Measurements from ENCODE around the gene SP1. TPM values are rescaled to one million over a fixed set of nuclear protein-coding genes. Genes with fewer than 3 reads are reported as not detected.
"Not testable (repeated sequence)": the region's sequence is repeated elsewhere in the genome, so short reads cannot be mapped to it uniquely, and the experiment has no call there.

SP1 gene
- total RNA-seq, 4 donors from 2014 or later, result 54.0 to 85.7 (median 72.2) TPM

DNA sequence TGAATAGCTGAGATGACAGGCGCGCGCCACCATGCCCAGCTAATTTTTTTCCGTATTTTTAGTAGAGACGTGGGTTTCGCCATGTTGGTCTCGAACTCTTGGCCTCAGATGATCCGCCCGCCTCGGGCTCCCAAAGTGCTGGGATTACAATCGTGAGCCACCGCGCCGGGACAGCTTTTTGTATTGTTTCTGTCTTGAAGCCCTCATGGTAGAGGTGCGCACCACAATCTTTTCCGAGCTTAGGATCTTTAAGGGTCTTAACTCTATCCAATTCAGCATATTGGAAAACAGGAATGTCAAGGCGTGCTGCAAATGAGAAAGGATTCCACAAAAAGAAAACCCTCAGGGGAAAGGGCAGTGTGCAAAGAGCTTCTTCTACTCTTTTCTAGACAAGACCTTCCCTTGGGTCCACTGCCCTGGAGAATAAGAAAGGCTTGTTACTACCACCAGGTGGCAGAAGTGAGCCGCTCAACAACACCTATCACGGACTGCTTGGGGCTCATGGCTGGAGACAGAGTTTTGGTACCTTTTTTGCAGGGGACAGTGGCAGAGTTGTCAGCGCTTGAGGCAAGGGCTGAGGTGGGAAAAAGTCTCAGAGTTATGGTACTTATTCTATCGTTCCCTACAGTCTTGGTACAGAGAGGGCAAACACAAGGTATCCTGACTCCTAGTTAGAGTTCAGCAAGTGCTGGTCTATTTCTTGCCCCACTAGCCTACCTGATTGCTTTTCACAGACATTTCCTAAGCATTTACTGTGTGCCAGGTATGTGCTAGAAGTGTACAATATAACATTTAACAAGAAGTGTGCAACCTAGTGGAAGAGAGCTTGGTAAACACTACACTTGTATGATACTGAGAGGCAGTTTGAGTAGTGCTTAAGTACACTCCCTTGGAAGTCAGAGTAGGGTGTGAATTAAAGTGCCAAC lies 27.4 kb upstream of the SP1 start:
- no peaks in the 10 kb centered on the region for H3K36me3 ChIP-seq
- no peak for TF ChIP-seq POLR2A (IDR thresholded peaks at IDR 0.05; ENCODE audit: low read depth)
- TF ChIP-seq EP300 (IDR thresholded peaks at IDR 0.05), result no peak
- TF ChIP-seq CTCF (IDR thresholded peaks at IDR 0.05), result peak; percentile 92 to 95 (median 93)
- peak in 1 of 2 donors; percentile 64 for TF ChIP-seq POLR2AphosphoS5 (IDR thresholded peaks at IDR 0.05)
- H3K4me3 ChIP-seq, result no peak overlapping the region
- H3K9me3 ChIP-seq, result no peaks in the 10 kb centered on the region
- intact Hi-C loops (cut with DNase I), result loop anchor here (1.0 to 5.0 kb wide), 2 partner anchors 69 to 155 kb away; partner anchors contain the start of gene NPFF
- 63% methylated on average over 21 of the region's 21 CpGs for WGBS
- DNase-seq (ENCODE audit: extremely low spot score), result peak; percentile 96
- peaks cover 0 to 9% (median 5%) of the 10 kb centered on the region in 4 donors for H3K4me1 ChIP-seq
- H3K27me3 ChIP-seq, result no peaks in the 10 kb centered on the region
- no peak overlapping the region for H3K27ac ChIP-seq (replicated peaks in 1 of 4)

DNA sequence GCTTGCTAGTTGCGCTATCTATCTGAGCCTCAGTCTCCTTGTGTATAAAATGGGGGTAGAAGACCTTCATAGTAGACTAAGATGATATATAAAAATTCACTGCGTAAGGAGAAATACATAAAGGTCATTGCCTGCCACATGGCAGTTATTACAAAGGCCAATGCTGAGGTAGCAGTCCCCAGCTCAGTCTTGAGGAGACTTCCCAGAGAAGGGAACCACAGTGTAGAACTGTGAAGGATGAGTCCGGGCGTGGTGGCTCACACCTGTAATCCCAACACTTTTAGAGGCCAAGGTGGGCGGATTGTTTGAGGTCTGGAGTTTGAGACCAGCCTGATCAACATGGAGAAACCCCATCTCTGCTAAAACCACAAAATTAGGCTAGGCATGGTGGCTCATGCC lies 26.7 kb upstream of the SP1 start:
- TF ChIP-seq POLR2A (IDR thresholded peaks at IDR 0.05; ENCODE audit: low read depth), result no peak
- no peak for TF ChIP-seq CTCF (IDR thresholded peaks at IDR 0.05)
- no peak for TF ChIP-seq EP300 (IDR thresholded peaks at IDR 0.05)
- TF ChIP-seq POLR2AphosphoS5 (IDR thresholded peaks at IDR 0.05), result no peak
- no peaks in the 10 kb centered on the region for H3K9me3 ChIP-seq
- H3K27me3 ChIP-seq, result no peaks in the 10 kb centered on the region
- no peak overlapping the region for H3K4me3 ChIP-seq
- no peak overlapping the region for H3K27ac ChIP-seq (replicated peaks in 1 of 4)
- H3K36me3 ChIP-seq, result no peaks in the 10 kb centered on the region
- 85% methylated on average over 5 of the region's 5 CpGs for WGBS
- peaks cover 0 to 9% (median 5%) of the 10 kb centered on the region in 4 donors for H3K4me1 ChIP-seq
- DNase-seq (ENCODE audit: extremely low spot score), result no peak
- intact Hi-C loops (cut with DNase I), result loop anchor here (5.0 kb wide), 1 partner anchor 154 kb away; the partner anchor contains the start of gene NPFF

DNA sequence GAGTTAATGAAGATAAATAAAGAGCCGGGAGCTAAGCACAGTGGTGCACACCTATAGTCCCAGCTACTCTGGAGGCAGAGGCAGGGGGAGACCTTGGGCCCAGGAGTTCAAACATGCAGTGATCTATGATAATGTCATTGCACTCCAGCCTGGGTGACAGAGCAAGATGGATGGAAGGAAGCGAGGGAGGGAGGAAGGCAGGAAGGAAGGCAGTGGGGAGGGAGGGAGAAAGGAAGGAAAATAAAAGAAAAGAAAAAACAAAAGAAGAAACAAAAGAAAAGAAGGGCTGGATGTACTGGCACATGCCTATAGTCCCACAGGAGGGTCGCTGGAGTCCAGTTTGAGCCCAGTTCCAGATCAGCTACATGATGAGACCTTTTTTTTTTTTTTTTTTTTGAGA lies 24.9 kb upstream of the SP1 start:
- Histone ChIP-seq H3K27me3 (no peaks in the 10 kb centered on the region), H3K4me1 (peaks cover 0 to 9% (median 5%) of the 10 kb centered on the region in 4 donors), H3K9me3 (no peaks in the 10 kb centered on the region), H3K4me3 (no peak overlapping the region), H3K36me3 (no peaks in the 10 kb centered on the region), H3K27ac (replicated peaks in 1 of 4) (no peak overlapping the region)
- WGBS, result 73% methylated on average over 3 of the region's 3 CpGs
- TF ChIP-seq POLR2AphosphoS5 (IDR thresholded peaks at IDR 0.05), result no peak
- no peak for TF ChIP-seq POLR2A (IDR thresholded peaks at IDR 0.05; ENCODE audit: low read depth)
- TF ChIP-seq CTCF (IDR thresholded peaks at IDR 0.05), result no peak
- no peak for TF ChIP-seq EP300 (IDR thresholded peaks at IDR 0.05)
- DNase-seq (ENCODE audit: extremely low spot score), result no peak
- intact Hi-C loops (cut with DNase I), result no loop called here

DNA sequence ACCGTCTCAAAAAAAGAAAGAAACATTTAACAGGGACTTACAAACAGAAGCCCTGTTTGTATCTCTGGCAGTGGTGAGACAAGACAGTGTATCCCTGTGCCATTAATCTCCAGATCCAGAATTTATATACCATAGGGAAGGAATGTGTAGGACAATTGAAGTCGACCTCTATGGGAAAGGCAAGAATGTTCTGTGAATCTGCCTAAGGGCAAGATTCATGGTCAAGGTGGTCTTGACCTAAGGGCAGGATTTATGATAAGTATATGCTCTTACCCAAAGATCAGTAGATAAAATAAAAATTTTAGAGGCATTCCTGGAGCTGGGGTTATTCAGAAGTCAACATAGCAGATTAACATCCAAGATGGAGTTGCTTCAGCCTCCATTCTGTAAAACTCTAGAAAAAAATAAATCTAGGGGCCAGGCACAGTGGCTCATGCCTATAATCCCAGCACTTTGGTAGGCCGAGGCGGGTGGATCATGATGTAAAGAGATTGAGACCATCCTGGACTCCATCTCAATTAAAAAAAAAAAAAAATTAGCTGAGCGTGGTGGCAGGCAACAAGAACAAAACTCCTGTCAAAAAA lies 21.0 kb upstream of the SP1 start:
- no peaks in the 10 kb centered on the region for H3K27me3 ChIP-seq
- no peak overlapping the region for H3K4me3 ChIP-seq
- no peak for TF ChIP-seq CTCF (IDR thresholded peaks at IDR 0.05)
- TF ChIP-seq EP300 (IDR thresholded peaks at IDR 0.05), result no peak
- no peak for TF ChIP-seq POLR2A (IDR thresholded peaks at IDR 0.05; ENCODE audit: low read depth)
- TF ChIP-seq POLR2AphosphoS5 (IDR thresholded peaks at IDR 0.05), result no peak
- 83% methylated on average over 5 of the region's 5 CpGs for WGBS
- H3K9me3 ChIP-seq, result no peaks in the 10 kb centered on the region
- H3K27ac ChIP-seq (replicated peaks in 1 of 4), result no peak overlapping the region
- no peaks in the 10 kb centered on the region for H3K4me1 ChIP-seq
- DNase-seq (ENCODE audit: extremely low spot score), result no peak
- H3K36me3 ChIP-seq, result no peaks in the 10 kb centered on the region
- intact Hi-C loops (cut with DNase I), result no loop called here

- 88% methylated on average over 10 of the region's 10 CpGs for WGBS
- intact Hi-C loops (cut with DNase I); H3K27me3 ChIP-seq; H3K9me3 ChIP-seq; H3K4me1 ChIP-seq; H3K27ac ChIP-seq (replicated peaks in 1 of 4); H3K4me3 ChIP-seq; H3K36me3 ChIP-seq; DNase-seq (ENCODE audit: extremely low spot score): not testable (repeated sequence)
Observed at GRCh38 chr12:53361638-53362037, 18.3 kb upstream of the SP1 start.
